Cerebellar cortex (tissue), 1 donor: ENCODE measurements around the gene USP53.
"Not testable (repeated sequence)": the region's sequence is repeated elsewhere in the genome, so short reads cannot be mapped to it uniquely, and the experiment has no call there.

Source experiments
- DNase-seq: peaks from one replicate; pipeline ENCODE4 v3.0.0-alpha.2; 2015; ENCODE audit warnings: low spot score

Gene USP53

DNA sequence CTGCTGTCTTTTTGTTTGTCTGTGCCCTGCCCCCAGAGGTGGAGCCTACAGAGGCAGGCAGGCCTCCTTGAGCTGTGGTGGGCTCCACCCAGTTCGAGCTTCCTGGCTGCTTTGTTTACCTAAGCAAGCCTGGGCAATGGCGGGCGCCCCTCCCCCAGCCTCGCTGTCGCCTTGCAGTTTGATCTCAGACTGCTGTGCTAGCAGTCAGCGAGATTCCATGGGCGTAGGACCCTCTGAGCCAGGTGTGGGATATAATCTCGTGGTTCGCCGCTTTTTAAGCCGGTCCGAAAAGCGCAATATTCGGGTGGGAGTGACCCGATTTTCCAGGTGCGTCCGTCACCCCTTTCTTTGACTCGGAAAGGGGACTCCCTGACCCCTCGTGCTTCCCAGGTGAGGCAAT lies 67.0 kb downstream of the USP53 start:
- DNase-seq = not testable (repeated sequence)

- DNase-seq = not testable (repeated sequence)
Observed at GRCh38 chr4:119279945-119280344, 67.4 kb downstream of the USP53 start.

DNA sequence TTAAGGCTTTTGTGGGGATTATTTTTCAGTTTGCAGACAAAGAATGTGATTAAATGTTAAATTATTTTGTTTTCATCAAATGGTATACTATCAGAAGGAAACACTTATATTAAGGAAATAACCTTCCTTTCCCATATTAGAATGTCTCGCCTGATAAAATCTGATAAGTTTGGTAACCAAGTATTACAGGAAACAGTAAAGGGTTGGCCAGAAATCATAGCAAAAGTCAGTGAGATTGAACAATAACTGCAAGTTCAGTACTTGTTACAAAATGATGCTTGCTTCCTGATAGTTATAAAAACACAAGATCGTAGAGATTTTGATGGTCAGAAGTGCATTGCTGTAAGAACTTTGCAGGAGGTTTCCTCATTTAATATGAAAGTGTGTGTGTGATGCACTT lies 68.9 kb downstream of the USP53 start:
- no peak for DNase-seq

GRCh38 chr4:119284876-119285780 lies 72.6 kb downstream of the USP53 start:
- no peak for DNase-seq

GRCh38 chr4:119286377-119287002 lies 74.0 kb downstream of the USP53 start:
- DNase-seq = peak; percentile 30

- no peak for DNase-seq
Observed at GRCh38 chr4:119289313-119289712, 76.8 kb downstream of the USP53 start.

GRCh38 chr4:119290598-119290997 lies 78.1 kb downstream of the USP53 start:
- DNase-seq = no peak

- DNase-seq = no peak
Observed at GRCh38 chr4:119296356-119296755, 83.8 kb downstream of the USP53 start.

DNA sequence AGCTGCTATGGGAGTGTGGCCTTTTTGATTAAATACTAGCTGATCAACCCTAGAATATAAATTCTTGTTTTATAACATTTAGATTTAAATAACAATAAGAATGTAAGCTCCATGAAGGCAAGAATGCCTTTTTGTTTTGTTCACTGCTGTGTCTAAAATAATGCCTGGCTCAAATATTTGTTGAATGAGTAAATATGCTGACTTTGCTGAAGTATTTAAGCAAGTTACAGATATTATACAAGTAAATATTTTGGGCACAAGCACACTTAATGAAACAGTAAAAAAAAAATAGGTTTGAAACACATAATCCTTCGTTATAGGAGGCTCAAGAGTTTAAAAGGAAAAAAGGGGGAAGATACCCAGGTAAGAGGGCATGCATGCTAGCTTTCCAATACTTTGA lies 85.3 kb downstream of the USP53 start:
- no peak for DNase-seq

DNA sequence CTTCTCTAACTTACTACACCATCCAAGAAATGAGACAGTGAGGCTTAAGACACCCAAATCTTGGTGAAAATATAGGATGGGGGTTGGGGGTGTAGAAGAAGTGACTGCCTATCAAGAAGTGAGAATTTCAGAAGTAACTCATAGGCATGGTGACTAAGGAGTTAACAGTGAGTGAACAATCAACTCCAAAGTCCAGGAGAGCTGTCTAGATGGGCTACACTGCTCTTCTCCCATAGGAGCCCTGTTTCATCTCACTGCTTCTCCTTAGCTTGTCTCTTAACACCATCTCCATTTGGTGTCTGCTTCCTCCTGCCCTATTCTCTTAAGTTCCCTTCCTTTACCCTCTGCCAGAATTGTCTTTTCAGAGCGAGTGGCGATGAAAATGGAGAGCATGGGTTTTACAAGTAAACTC lies 86.8 kb downstream of the USP53 start:
- peak; percentile 13 for DNase-seq

- no peak for DNase-seq
Observed at GRCh38 chr4:119299741-119300100, 87.2 kb downstream of the USP53 start.

DNA sequence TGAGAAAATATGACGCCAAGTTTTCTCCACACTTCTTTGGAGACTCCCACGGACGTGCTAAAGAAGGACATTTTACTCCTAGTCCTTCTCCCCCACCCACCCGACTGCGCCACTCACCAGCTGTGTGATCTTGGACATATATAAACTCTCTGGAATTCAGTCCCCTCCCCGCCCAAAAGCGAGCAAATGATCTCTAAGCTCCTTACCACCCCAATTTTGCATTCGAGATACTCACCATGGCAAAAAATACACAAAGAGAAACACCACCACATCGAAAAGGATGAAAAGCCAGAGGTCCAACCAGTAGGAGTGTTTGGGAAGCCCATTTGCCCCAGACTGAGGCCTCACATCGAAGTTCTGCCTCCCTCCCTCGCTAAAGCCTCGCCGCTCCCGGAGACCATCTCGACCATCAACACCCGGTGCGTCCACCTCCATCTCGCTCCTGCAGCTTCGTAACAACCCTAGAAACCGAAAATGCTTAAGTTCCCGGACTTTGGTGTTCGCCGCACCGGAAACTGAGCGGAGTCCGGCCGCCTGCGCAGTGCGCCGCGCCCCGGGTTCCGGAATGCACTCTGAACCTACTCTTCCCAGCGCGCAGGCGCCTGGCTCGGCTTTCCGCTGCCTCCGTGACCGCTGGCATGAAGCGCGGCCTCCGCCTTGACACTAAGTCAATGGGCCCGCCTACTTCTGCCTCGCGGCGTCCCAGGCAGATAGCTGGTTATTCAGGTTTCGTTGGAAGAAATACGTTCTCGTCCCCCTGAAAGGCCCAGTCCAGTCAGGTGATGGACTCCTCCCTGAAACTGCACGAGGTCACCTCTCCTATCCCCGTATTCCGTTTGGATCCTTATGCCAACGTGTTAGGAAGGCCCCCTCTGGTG lies 87.8 kb downstream of the USP53 start:
- DNase-seq = peak; percentile 84

GRCh38 chr4:119302073-119302832 lies 89.7 kb downstream of the USP53 start:
- no peak for DNase-seq

DNA sequence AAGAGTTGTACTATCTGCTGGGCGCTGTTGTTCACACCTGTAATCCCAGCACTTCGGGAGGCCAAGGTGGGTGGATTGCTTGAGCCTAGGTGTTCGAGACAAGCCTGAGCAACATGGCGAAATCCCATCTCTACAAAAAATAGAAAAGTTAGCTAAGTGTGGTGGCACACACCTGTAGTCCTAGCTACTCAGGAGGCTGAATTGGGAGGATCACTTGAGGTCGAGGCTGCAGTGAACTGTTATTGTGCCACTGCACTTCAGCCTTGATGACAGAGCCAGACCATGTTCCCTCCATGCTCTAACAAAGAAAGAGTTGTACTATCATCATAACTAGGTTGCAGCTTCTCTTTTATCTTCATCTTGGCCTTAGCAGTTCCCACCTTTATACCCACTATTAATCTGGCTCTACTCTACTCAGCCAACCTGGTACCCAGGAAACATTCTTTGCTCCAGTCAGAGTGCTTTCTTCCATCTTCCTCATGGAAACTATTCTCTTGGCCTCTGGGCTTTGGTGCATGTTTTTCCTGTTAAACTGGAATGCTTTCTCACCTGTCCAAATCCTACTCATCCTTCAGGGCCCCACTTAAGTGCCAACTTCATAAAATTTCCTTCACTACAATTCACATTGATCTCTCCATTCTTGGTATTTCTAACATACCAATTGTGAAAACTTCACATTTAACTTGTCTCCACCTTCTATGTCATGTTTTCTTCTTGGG lies 91.2 kb downstream of the USP53 start:
- DNase-seq = no peak

DNA sequence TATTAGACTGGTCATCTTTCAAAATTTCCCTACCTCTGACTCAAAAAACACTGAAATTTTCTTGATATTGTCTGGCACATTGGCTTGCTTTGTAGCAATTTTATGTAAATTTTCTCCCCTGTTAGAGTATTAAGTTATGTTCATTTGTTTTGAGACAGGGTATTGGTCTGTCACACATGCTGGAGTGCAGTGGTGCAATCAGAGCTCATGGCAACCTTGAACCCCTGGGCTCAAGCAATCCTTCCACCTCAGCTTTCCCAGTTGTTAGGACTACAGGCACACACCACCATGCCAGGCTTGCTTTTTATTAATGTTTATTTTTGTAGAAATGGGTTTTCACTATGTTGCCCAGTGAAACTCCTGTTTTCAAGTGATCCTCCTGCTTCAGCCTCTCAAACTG lies 91.9 kb downstream of the USP53 start:
- DNase-seq = no peak

- no peak for DNase-seq
Observed at GRCh38 chr4:119307606-119308005, 95.1 kb downstream of the USP53 start.

- no peak for DNase-seq
Observed at GRCh38 chr4:119310826-119311225, 98.3 kb downstream of the USP53 start.

DNA sequence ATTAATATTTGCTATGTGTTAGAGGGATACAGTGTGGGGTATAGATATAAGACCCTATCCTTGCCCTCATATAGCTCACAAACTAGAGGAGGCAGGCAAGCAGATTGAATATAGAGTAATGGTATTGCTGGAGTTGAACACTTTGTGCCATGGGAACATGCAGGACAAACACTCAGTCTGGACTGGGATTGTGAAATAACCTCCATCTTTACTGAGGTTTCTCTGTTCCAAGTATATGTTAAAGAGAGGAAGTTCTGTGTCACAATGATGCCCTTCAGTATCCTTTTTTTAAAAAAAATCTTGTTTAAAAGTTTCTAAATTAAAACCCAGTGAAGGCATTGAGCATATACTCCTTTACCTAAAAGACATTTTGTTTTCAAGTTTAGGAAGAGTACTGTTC lies 100.7 kb downstream of the USP53 start:
- no peak for DNase-seq

GRCh38 chr4:119314356-119314755 lies 101.8 kb downstream of the USP53 start:
- peak; percentile 57 for DNase-seq

DNA sequence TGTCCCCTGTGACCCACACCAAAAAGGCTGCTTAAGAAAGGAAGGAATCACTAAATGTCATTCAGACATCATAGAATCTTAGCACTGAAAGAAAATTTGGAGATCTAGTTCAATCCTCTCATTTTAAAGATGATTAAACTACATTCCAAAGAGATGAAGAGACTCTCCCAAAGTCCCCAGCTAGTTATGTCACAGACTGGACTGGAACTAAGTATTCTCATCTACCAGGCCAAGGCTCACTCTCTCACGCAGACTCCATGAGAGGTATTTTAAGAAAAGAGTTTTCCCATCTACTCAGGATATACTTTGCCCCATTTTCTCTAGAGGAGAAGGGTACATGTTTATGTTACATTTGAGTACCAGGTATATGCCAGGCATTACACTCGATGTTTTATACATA lies 102.5 kb downstream of the USP53 start:
- DNase-seq = no peak

- no peak for DNase-seq
Observed at GRCh38 chr4:119317990-119318389, 105.5 kb downstream of the USP53 start.
